K562 (cell line): ENCODE data around the gene TLCD4. TPM values are rescaled to one million over a fixed set of nuclear protein-coding genes. Genes with fewer than 3 reads are reported as not detected.
A peak's percentile ranks its signal among the peaks of the same experiment; 100 is the strongest.

Experiments used
- ATAC-seq: fragments of 200-7000 bp; cut with Tn5 transposase; 3 replicates; pipeline ENCODE4 v1.9.1; 2020; ENCODE audit warnings: moderate library complexity
- Bru-seq: library from RNA; stranded (reverse); fragments of 400-500 nt; gene quantifications from one replicate; lab custom pipeline; 2021; lab: Mats Ljungman, UMichigan
- BruChase-seq, 2 experiments: library from RNA; stranded (reverse); fragments of 400-500 nt; gene quantifications; one replicate each; lab custom pipeline; 2021; lab: Mats Ljungman, UMichigan
- BruUV-seq: library from RNA; stranded (reverse); fragments of 400-500 nt; replicated peaks from 2 replicates; lab custom pipeline; 2021; lab: Mats Ljungman, UMichigan
- CTCF ChIA-PET: fragments of 300-600 bp; formaldehyde crosslinking; extraction: SDS; loops from one replicate; lab custom pipeline; 2021; ENCODE audit warnings: low intra/inter-chr PET ratio; lab: Yijun Ruan, JAX
- POLR2A ChIA-PET: fragments of 300-600, 350-650 bp; sonication (Branson Sonifier 250); formaldehyde crosslinking; extraction: SDS; loops from one replicate; lab custom pipeline; 2021; ENCODE audit warnings: antibody characterized with exemption, inconsistent platforms; lab: Yijun Ruan, JAX
- DNase-seq, 4 experiments: peaks; one replicate each; pipeline versions ENCODE4 v3.0.0 to v3.0.0-alpha.2; 2011 to 2018; ENCODE audit warnings: low spot score in 3 of 4, mixed read lengths in 3 of 4; ENCODE audit errors: extremely low read depth in 1 of 4
- FAIRE-seq: peaks from 2 replicates; lab custom pipeline; 2011; peaks lifted over from hg19 to GRCh38; lab: Jason Lieb, UNC
- H2AFZ ChIP-seq: 2 replicates; pipeline ENCODE4 v1.6.0; 2011; ENCODE audit warnings: low read depth, low read length, control low read depth, inconsistent platforms
- H3K27ac ChIP-seq: fragments of 200-600 bp; 3 replicates; pipeline ENCODE4 v1.8.0; 2011; ENCODE audit warnings: low read depth, mild to moderate bottlenecking, control low read depth, inconsistent platforms, low read length, moderate library complexity, mixed read lengths; ENCODE audit errors: extremely low read depth
- H3K27me3 ChIP-seq, 2 experiments: fragments of 300-600 bp in 1 of 2; 2 replicates in 1 of 2; 3 replicates in 1 of 2; pipeline versions ENCODE4 v1.6.0 to v1.8.0; 2011; ENCODE audit warnings: inconsistent platforms in 2 of 2, low read length in 2 of 2, mild to moderate bottlenecking in 1 of 2, mixed read lengths in 1 of 2, moderate library complexity in 1 of 2; ENCODE audit not compliant: control insufficient read depth in 2 of 2, insufficient read depth in 2 of 2
- H3K36me3 ChIP-seq: fragments of 300-600 bp; 3 replicates; pipeline ENCODE4 v1.8.0; 2011; ENCODE audit warnings: mild to moderate bottlenecking, low read length, inconsistent platforms; ENCODE audit not compliant: control insufficient read depth, insufficient read depth
- H3K4me1 ChIP-seq, 2 experiments: fragments of 200-600 bp in 1 of 2; replicated peaks in 1 of 2; 2 replicates in 1 of 2; 3 replicates in 1 of 2; pipeline versions ENCODE4 v1.5.1 to v1.8.0; 2011; ENCODE audit warnings: inconsistent platforms in 2 of 2, low read length in 2 of 2, mild to moderate bottlenecking in 1 of 2, mixed read lengths in 1 of 2, moderate library complexity in 1 of 2; ENCODE audit not compliant: control insufficient read depth in 2 of 2, insufficient read depth in 2 of 2
- H3K4me2 ChIP-seq: 2 replicates; pipeline ENCODE4 v1.6.1; 2011; ENCODE audit warnings: low read length, control low read depth, inconsistent platforms, mixed read lengths; ENCODE audit not compliant: insufficient read depth
- H3K4me3 ChIP-seq: fragments of 200-600 bp; sonication (generic), shearing (Covaris generic); 2 replicates; pipeline ENCODE4 v1.5.1; 2016; ENCODE audit warnings: control low read depth, inconsistent platforms
- H3K79me2 ChIP-seq: fragments of 200-600 bp; 3 replicates; pipeline ENCODE4 v1.8.0; 2011; ENCODE audit warnings: low read length, inconsistent platforms; ENCODE audit not compliant: control insufficient read depth, insufficient read depth
- H3K9ac ChIP-seq, 2 experiments: 2 replicates each; pipeline versions ENCODE4 v1.6.0 to v1.6.1; 2011; ENCODE audit warnings: low read depth in 2 of 2, low read length in 2 of 2, control low read depth in 1 of 2, inconsistent platforms in 1 of 2, mild to moderate bottlenecking in 1 of 2, mixed read lengths in 1 of 2; ENCODE audit not compliant: insufficient read depth in 1 of 2
- H3K9me1 ChIP-seq: one replicate; pipeline ENCODE4 v1.6.0; 2011; ENCODE audit warnings: inconsistent platforms, mild to moderate bottlenecking, low read length, moderate library complexity; ENCODE audit not compliant: control insufficient read depth, insufficient read depth
- H3K9me3 ChIP-seq: replicated peaks from 2 replicates; pipeline ENCODE4 v1.5.1; 2011; ENCODE audit warnings: low read depth, low read length, inconsistent platforms; ENCODE audit not compliant: control insufficient read depth, insufficient read depth
- H4K20me1 ChIP-seq: replicated peaks from 2 replicates; pipeline ENCODE4 v1.6.1; 2011; ENCODE audit warnings: low read length, inconsistent platforms, mixed read lengths; ENCODE audit not compliant: control insufficient read depth, insufficient read depth
- BACH1 ChIP-seq: fragments of 200-800 bp; sonication (Bioruptor generic); IDR thresholded peaks from 2 replicates; pipeline ENCODE4 v1.6.1; 2016; ENCODE audit warnings: missing genetic modification characterization, missing compliant biosample characterization
- CHD1 ChIP-seq: fragments of 200-600 bp; sonication (generic); IDR thresholded peaks from one replicate; pipeline ENCODE4 v1.6.1; 2012; ENCODE audit warnings: mild to moderate bottlenecking, moderate library complexity, low read length, inconsistent platforms
- HNRNPLL ChIP-seq: fragments of 200-400 bp; formaldehyde crosslinking; IDR thresholded peaks from 2 replicates; pipeline ENCODE4 v1.6.1; 2017; ENCODE audit warnings: low read length, low read depth, mild to moderate bottlenecking; ENCODE audit not compliant: poor library complexity, severe bottlenecking
- HOXB6 ChIP-seq: fragments of 250-450 bp; sonication (Bioruptor Pico); IDR thresholded peaks from 2 replicates; pipeline ENCODE4 v1.5.1; 2022; ENCODE audit warnings: mild to moderate bottlenecking, borderline replicate concordance
- LARP7 ChIP-seq: fragments of 450-650 bp; IDR thresholded peaks from 2 replicates; pipeline ENCODE4 v1.6.1; 2016
- NONO ChIP-seq, 2 experiments: fragments of 200-400 bp in 1 of 2; fragments of 450-650 bp in 1 of 2; formaldehyde crosslinking in 1 of 2; IDR thresholded peaks; 2 replicates each; pipeline ENCODE4 v1.6.1; 2017; ENCODE audit warnings: low read depth in 2 of 2, mild to moderate bottlenecking in 2 of 2, moderate library complexity in 2 of 2, low read length in 1 of 2
- RBBP5 ChIP-seq: fragments of 200-600 bp; sonication (generic); IDR thresholded peaks from 2 replicates; pipeline ENCODE4 v1.6.1; 2012; ENCODE audit warnings: borderline replicate concordance, mild to moderate bottlenecking, low read length, control low read depth, inconsistent platforms; ENCODE audit not compliant: insufficient read depth, poor library complexity, severe bottlenecking
- RBFOX2 ChIP-seq: fragments of 200-400 bp; formaldehyde crosslinking; IDR thresholded peaks from 2 replicates; pipeline ENCODE4 v1.6.1; 2017; ENCODE audit warnings: low read depth, mild to moderate bottlenecking, low read length, moderate library complexity
- TARDBP ChIP-seq: fragments of 450-650 bp; IDR thresholded peaks from 2 replicates; pipeline ENCODE4 v1.6.1; 2016
- ZBTB1 ChIP-seq: sonication (generic); formaldehyde crosslinking; IDR thresholded peaks from 2 replicates; pipeline ENCODE4 v1.8.1; 2023; ENCODE audit warnings: missing genetic modification reagents, low read depth, mild to moderate bottlenecking, borderline replicate concordance
- ZNF696 ChIP-seq: fragments of 250-450 bp; sonication (Bioruptor Pico); conservative IDR thresholded peaks from 2 replicates; pipeline ENCODE4 v1.4.0; 2020; ENCODE audit warnings: mild to moderate bottlenecking, moderate library complexity
- WGBS: fragments of 100-300 bp; shearing (Covaris generic); methylation state at CpG from one replicate; pipeline ENCODE4 v1.1.6; 2016; ENCODE audit warnings: low coverage, mixed read lengths; ENCODE audit not compliant: insufficient coverage; ENCODE audit errors: missing lambda C conversion rate; 5-methylcytosine and 5-hydroxymethylcytosine counted together
- in situ Hi-C: fragments of 300-500 bp; cut with MboI; formaldehyde crosslinking; loops from 4 replicates; pipeline ENCODE4 v1.15.0; 2018; ENCODE audit warnings: inconsistent platforms, mixed read lengths
- intact Hi-C: fragments of 100-400 bp; cut with micrococcal nuclease; formaldehyde crosslinking; loops from 2 replicates; pipeline ENCODE4 v1.14.2; 2022
- long read RNA-seq, 3 experiments: library from polyadenylated mRNA in 2 of 3; library from RNA in 1 of 3; unstranded in 2 of 3; stranded (forward) in 1 of 3; transcript quantifications; one replicate each; pipeline ENCODE4 v2.0.0, GENCODE V29; 2019 to 2022
- polyA minus RNA-seq, 3 experiments: library from RNA; depleted of rRNA, polyadenylated mRNA; stranded (reverse); fragments of >200 nt; gene quantifications; 2 replicates each; pipeline ENCODE4 v1.2.3, GENCODE V29; 2011
- polyA plus RNA-seq, 8 experiments: library from polyadenylated mRNA; depleted of rRNA in 4 of 8; stranded (reverse) in 5 of 8; unstranded in 3 of 8; fragments of >200 nt; fragmentation: Nextera tagmentation in 2 of 8; fragmentation: Illumina TruSeq in 1 of 8; extraction: Ambion mirVana in 2 of 8; extraction: Trizol in 1 of 8; gene quantifications; 2 replicates each; pipeline versions ENCODE4 v1.2.1 to v1.2.3, GENCODE V29; 2011 to 2014; ENCODE audit warnings: inconsistent platforms in 1 of 8, missing spikeins in 1 of 8
- total RNA-seq, 7 experiments: library from RNA; depleted of rRNA in 6 of 7; stranded (reverse); fragments of >200 nt in 6 of 7; fragmentation: Illumina TruSeq in 2 of 7; extraction: Trizol in 2 of 7; gene quantifications; 2 replicates each; pipeline versions ENCODE4 v1.2.1 to v1.2.3, GENCODE V29; 2011 to 2021; ENCODE audit warnings: low replicate concordance in 1 of 7
- TF ChIP-seq, protein P1 (sequence below): sonication (generic); formaldehyde crosslinking; IDR thresholded peaks from 2 replicates; pipeline ENCODE4 v1.8.0; 2022; ENCODE audit warnings: mild to moderate bottlenecking, missing genetic modification reagents

The TLCD4 gene, protein sequence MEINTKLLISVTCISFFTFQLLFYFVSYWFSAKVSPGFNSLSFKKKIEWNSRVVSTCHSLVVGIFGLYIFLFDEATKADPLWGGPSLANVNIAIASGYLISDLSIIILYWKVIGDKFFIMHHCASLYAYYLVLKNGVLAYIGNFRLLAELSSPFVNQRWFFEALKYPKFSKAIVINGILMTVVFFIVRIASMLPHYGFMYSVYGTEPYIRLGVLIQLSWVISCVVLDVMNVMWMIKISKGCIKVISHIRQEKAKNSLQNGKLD
- 10.7 and 22.5 TPM in 2 replicates for total RNA-seq (2011; cell fraction: chromatin; rRNA removed; ENCODE audit: low replicate concordance)
- total RNA-seq (2011; cell fraction: nucleolus; rRNA removed) = 7.2 and 9.1 TPM in 2 replicates
- 20.7 and 39.0 TPM in 2 replicates for total RNA-seq (2011; cell fraction: nucleoplasm; rRNA removed)
- total RNA-seq (2014; rRNA removed) (7.6 and 10.3 TPM in 2 replicates), total RNA-seq (2014; rRNA removed; fragmentation: Illumina TruSeq; extraction: Trizol) (19.8 and 23.6 TPM in 2 replicates), total RNA-seq (2015; rRNA removed; fragmentation: Illumina TruSeq; extraction: Trizol) (6.8 and 7.5 TPM in 2 replicates), total RNA-seq (2021) (13.9 and 16.5 TPM in 2 replicates), polyA plus RNA-seq (2011; rRNA removed) (9.6 and 16.6 TPM in 2 replicates), polyA plus RNA-seq (2014; fragmentation: Illumina TruSeq; extraction: Trizol) (8.4 and 10.9 TPM in 2 replicates), polyA plus RNA-seq (2014; fragmentation: Nextera tagmentation; extraction: Ambion mirVana) (1 to 10 TPM; 3.5 to 5.0 TPM), polyA plus RNA-seq (2014; rRNA removed) (6.5 and 6.6 TPM in 2 replicates), polyA minus RNA-seq (2011; rRNA and poly(A)+ RNA removed) (26.5 and 41.8 TPM in 2 replicates), Bru-seq, nascent RNA (percentile 81 among the genes with signal in this experiment), BruChase-seq, experiment 1, labeled RNA remaining after a 2-hour chase (percentile 92 among the genes with signal in this experiment), BruChase-seq, experiment 2, labeled RNA remaining after a 6-hour chase (percentile 93 among the genes with signal in this experiment)
- 2.2 and 4.5 TPM in 2 replicates for polyA plus RNA-seq (2011; cell fraction: cytosol; rRNA removed)
- 2.3 and 2.7 TPM in 2 replicates for polyA plus RNA-seq (2011; cell fraction: nucleus; rRNA removed)
- 5.0 and 5.7 TPM in 2 replicates for polyA plus RNA-seq (2012)
- polyA minus RNA-seq (2011; cell fraction: cytosol; rRNA and poly(A)+ RNA removed) = 8.3 and 10.7 TPM in 2 replicates
- polyA minus RNA-seq (2011; cell fraction: nucleus; rRNA and poly(A)+ RNA removed) = 3.1 and 4.1 TPM in 2 replicates
- long read RNA-seq, experiment 1, full-length matches to known transcripts = 91 of 128 reads
- long read RNA-seq, experiment 1, partial matches to known transcripts = 11 of 128 reads
- long read RNA-seq, experiment 1, other reads (novel, unspliced or antisense) = 26 of 128 reads
- long read RNA-seq, experiment 2, full-length matches to known transcripts = 2 of 6 reads
- long read RNA-seq, experiment 2, partial matches to known transcripts = 2 of 6 reads
- long read RNA-seq, experiment 2, other reads (novel, unspliced or antisense) = 2 of 6 reads
- long read RNA-seq, experiment 3, full-length matches to known transcripts = 26 of 30 reads
- long read RNA-seq, experiment 3, partial matches to known transcripts = 0 of 30 reads
- long read RNA-seq, experiment 3, other reads (novel, unspliced or antisense) = 4 of 30 reads

DNA sequence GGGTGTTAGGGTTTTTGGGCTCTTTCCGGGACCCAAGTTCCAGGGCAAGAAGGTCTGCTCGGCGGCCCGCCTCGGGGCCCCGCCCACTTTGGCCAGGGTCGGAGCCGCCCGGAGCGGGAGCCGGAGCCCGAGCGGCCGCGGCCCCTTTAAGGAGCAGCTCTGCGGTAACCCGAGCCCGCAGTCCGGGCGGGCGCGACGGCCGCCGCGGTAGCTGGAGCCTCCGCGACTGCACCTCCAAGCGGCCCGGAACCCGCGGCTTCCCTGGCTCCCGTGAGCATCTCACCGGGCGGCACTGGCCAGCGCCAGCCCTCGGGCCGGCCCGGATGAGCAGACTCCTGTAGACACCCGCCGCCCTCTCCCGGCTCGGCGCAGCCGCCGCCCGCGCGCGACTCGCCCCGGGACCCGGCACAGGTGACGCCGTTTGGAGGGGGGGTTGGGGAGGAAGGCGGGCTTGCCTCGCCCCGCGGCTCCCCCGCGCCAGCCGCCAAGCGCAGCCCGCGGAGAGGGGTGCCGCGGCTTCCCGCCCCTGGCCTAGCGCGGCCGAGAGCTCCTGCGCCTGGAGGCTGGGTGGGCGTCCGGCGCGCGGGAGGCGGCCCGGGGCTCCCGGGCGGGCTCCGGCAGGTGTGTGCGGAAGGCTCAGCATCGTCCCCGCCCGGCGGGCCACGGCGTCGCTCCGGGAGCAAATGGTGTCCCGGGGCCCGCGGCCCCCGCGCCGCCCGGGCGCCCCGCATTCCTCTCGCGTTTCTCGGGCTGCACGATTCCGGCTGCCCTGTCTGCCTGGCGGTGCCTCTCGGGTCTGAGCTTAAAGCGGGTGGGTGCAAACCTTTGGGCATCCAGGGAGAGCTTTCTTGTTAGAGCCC lies at the start of gene TLCD4:
TSS of gene TLCD4 (plus strand) at position 149 of the 860 bp plus-strand sequence. CDS start 26,547 bp downstream, outside the sequence.
- DNase-seq (peak; percentile 77 to 82 (median 80)), FAIRE-seq (no peak), ATAC-seq (peak; percentile 88)
- H3K4me3 ChIP-seq = peak within 1 kb of the TSS; percentile 83
- intact Hi-C loops (loop anchor here (2.0 kb wide), 3 partner anchors 45 to 117 kb away; partner anchors contain the start of genes ALG14 and RWDD3), in situ Hi-C loops (loop anchor here (5.0 kb wide), 1 partner anchor 35 kb away; no protein-coding TSS in a partner anchor)
- peaks cover 19 to 44% of the 10 kb centered on the region in 2 experiments; a peak in 4 of 5 replicates for H3K4me1 ChIP-seq
- peak within 1 kb of the TSS; percentile 87 for H3K4me2 ChIP-seq
- H3K79me2 ChIP-seq = peaks cover 56% of the 10 kb centered on the region
- H2AFZ ChIP-seq = peak within 1 kb of the TSS; percentile 95
- H3K9me1 ChIP-seq = no peaks in the 10 kb centered on the region
- H3K9ac ChIP-seq = peak within 1 kb of the TSS; percentile 84 to 91
- ChIA-PET POLR2A (interaction anchor here (0.6 to 3.1 kb wide), 10 partner anchors 12 to 218 kb away, joined by 3 to 26 read pairs (median 3); partner anchors contain the start of genes ALG14 and RWDD3), CTCF (no interaction called here)
- peaks cover 2% of the 10 kb centered on the region; the same call in 1 of the 3 replicates for H3K36me3 ChIP-seq
- H4K20me1 ChIP-seq = no peaks in the 10 kb centered on the region; the same call in 1 of the 2 replicates
- no TSS peak for BruUV-seq
- no peaks in the 10 kb centered on the region for H3K27me3 ChIP-seq
- H3K27ac ChIP-seq = peak within 1 kb of the TSS; percentile 81
- no peaks in the 10 kb centered on the region for H3K9me3 ChIP-seq
- WGBS = under 1% methylated on average over 64 of the region's 108 CpGs
- no peak for TF ChIP-seq HOXB6
- no peak for TF ChIP-seq BACH1 (tag)
- TF ChIP-seq ZNF696 (CRISPR knock-in tag) = no peak
- peak; percentile 63 for TF ChIP-seq HNRNPLL
- TF ChIP-seq ZBTB1 (CRISPR knock-in tag) = peak; percentile 65; the same call in 1 of the 2 replicates
- TF ChIP-seq LARP7 = no peak
- TF ChIP-seq CHD1 = peak; percentile 55
- TF ChIP-seq RBBP5 = peak; percentile 83
- TF ChIP-seq, protein P1, sequence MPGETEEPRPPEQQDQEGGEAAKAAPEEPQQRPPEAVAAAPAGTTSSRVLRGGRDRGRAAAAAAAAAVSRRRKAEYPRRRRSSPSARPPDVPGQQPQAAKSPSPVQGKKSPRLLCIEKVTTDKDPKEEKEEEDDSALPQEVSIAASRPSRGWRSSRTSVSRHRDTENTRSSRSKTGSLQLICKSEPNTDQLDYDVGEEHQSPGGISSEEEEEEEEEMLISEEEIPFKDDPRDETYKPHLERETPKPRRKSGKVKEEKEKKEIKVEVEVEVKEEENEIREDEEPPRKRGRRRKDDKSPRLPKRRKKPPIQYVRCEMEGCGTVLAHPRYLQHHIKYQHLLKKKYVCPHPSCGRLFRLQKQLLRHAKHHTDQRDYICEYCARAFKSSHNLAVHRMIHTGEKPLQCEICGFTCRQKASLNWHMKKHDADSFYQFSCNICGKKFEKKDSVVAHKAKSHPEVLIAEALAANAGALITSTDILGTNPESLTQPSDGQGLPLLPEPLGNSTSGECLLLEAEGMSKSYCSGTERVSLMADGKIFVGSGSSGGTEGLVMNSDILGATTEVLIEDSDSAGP (CRISPR knock-in tag) = peak; percentile 91
- peak; percentile 80 for TF ChIP-seq RBFOX2
- peak in 1 of 2 experiments; percentile 80; a peak in 2 of 4 replicates for TF ChIP-seq NONO (IDR thresholded peaks at IDR 0.05; ENCODE audit: low read depth in 2 of 2, low read length in 1 of 2)
- TF ChIP-seq TARDBP = no peak
